GM18517 (cell line): ENCODE measurements around the gene POM121L2.
"Not testable (repeated sequence)": the region's sequence is repeated elsewhere in the genome, so short reads cannot be mapped to it uniquely, and the experiment has no call there.

Experiments
- ATAC-seq: cut with Tn5 transposase; IDR thresholded peaks from one replicate; pipeline ENCODE4 v1.9.1; 2021; ENCODE audit warnings: mild to moderate bottlenecking, moderate library complexity; ENCODE audit not compliant: unreplicated experiment

Gene POM121L2

DNA sequence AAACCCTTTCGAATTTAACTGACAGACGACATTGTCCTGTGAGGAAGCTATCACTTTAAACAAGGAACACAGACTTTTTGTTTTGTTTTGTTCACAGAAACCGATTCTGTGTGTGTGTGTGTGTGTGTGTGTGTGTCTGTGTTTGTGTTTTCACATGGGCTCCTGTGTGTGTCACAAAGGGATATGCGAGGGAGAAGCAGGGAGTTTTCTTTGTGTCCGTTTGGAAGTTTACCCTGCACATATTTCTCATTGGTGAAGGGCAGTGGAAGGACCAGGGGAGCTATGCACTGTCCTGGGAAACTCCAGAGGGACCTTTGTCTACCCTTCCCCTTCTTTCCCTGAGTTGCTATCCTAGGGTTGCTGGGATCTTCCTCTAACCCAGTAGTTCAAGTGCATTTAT is 17.7 kb downstream of the POM121L2 start:
- no peak for ATAC-seq

DNA sequence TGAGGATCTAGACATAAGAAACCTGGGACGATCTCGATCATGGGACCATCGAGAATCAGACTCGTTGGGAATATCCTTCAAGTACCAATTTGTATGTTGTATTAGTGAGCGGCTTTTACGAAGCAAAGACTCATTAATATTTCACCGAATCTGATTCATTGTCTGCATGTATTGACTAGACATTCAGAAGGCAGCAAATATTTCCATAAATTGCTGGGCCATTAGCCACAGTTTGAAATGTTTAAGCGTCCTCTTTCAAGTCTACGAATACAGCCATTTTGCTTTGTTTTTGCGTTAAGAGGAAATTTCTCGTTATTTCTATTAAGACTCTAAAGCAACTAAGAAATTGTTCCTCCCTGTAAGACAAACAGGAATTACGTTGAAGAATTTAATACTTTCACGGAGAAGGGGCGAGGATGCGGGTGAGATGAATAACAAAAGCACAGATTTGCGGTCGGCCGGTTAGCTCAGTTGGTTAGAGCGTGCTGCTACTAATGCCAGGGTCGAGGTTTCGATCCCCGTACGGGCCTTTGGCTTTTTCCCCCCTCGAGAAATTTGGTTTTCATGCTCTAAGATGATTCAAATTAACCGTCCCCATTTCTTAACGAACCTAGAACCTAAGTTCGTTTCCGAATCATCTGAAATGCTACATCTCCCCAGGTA is 18.5 kb downstream of the POM121L2 start:
- ATAC-seq = no peak

DNA sequence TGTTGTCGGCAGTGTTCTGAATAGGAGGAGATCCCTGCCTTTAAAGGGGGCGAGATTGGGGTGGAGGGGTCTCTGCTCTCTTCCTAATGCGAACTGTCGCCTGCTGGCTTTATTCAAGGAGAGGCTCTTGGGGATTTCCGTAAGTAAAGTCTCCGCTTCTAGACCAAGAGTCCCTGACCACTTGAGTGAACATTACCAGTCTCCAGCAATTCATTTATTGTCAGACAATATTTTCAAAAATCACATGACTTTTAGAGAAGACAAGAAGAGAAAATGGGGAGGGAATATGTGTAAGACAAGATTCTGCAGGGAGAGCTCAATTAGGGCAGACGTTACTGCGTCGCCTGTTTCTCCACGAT is 21.2 kb downstream of the POM121L2 start:
- ATAC-seq = no peak

DNA sequence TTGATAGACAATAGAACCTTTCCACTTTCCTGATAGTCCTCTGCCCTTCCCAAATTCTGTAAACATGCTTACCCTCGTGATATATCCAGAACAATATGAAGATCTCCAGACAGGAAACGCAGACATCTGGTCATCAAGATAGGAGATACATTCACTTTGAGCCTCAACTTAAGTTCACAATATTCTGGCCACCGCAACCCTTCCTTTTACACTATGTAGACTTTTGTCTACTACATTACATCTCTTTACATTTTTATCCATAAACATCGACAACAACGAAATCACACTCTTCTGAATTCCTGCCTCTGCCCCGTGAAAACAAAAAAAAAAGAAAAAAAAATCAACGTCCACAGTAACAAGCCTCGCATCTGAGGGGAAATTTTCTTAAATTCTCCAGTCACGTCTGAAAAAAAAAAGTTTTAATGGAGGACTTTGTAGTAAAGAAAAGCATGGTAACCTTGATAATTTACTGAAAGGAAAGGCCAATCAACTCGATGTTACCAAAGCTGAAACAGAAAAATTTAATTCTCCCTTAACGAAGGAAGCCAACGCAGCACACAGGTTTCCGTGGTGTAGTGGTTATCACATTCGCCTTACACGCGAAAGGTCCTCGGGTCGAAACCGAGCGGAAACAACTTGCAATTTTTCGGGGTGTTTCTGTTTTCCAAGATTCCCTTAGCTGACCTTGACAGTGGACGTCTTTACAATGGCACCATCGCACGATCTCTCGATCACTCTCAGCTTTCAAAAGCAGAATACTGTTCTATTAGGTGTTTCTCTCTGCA is 21.8 kb downstream of the POM121L2 start:
- no peak for ATAC-seq

- ATAC-seq = no peak
Measured at GRCh38 chr6:27288136-27289044, 23.7 kb downstream of the POM121L2 start.

DNA sequence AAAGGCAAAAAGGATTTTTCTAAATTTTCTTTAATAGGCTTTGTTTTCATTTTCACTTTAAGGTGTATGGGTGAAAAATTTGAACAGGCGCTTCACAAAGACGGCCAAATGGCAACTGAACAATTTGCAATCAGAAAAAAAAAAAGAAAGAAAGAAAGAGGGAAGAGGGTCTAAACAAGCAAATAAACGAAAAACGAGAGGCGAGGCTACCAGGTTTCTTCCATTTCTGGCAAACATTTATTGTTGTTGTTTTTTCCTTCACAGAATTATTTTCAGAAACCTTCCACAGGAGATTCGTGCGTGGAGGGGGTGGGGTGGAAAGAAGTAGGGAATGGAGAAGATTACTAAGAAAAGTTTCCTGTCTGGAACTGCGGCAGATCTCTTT is 24.3 kb downstream of the POM121L2 start:
- no peak for ATAC-seq

GRCh38 chr6:27286141-27286540 is 25.9 kb downstream of the POM121L2 start:
- no peak for ATAC-seq

- no peak for ATAC-seq
Measured at GRCh38 chr6:27283279-27283678, 28.8 kb downstream of the POM121L2 start.

DNA sequence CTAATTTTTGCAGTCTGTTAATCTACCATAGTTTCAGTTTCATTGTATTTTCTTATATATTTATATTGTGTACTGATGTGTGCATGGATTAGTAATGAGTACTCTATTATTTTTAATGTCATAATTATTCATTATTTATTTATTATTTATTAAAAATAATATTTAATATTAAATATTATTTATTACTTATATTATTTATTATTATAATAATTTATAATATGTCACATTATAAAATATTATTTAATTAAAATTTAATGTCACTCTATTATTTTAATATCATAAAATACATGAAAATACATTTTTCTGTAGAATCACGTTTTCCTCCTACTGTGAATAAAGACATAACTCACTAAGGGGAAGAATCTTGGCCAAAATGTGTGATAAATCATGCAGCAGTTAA is 30.5 kb downstream of the POM121L2 start:
- ATAC-seq = no peak

DNA sequence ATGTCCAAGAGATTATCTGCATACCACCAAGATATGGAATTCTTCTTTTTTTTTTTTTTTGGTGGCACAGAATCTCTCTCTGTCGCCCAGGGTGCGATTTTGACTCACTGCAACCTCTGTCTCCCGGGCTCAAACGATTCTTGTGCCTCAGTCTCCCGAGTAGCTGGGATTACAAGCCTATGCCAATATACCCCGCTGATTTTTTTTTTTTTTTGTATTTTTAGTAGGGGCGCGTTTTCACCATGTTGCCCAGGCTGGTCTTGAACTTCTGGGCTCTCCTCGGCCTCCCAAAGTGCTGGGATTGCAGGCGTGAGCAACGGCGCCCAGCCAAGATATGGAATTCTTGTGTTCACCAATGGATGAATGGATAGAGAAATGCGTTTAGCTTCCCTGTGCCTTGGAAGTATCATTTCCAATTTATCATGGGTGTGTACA is 31.0 kb downstream of the POM121L2 start:
- no peak for ATAC-seq

GRCh38 chr6:27280540-27281000 is 31.5 kb downstream of the POM121L2 start:
- ATAC-seq = no peak

- ATAC-seq = no peak
Measured at GRCh38 chr6:27280064-27280539, 32.0 kb downstream of the POM121L2 start.

GRCh38 chr6:27279513-27280063 is 32.5 kb downstream of the POM121L2 start:
- no peak for ATAC-seq

GRCh38 chr6:27275025-27275956 is 36.8 kb downstream of the POM121L2 start:
- ATAC-seq = no peak

DNA sequence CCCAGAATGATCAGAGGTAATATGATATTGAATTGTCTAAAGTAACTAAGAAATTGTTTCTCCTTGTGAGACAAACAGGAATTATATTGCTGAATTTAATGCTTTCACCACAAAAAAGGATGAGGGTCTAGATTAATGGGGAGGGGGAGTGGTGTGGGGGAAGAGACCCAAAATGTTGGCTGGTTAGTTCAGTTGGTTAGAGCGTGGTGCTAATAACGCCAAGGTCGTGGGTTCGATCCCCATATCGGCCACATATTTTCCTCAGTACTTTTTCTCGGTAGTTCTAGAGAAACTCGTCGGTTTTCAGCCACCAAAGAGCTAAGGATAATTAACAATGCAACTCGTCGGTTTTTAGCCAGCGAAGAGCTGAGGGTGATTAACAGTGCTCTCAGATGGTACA is 38.3 kb downstream of the POM121L2 start:
- no peak for ATAC-seq

GRCh38 chr6:27268803-27269202 is 43.3 kb downstream of the POM121L2 start:
- ATAC-seq = no peak

GRCh38 chr6:27267857-27268434 is 44.1 kb downstream of the POM121L2 start:
- ATAC-seq = no peak

DNA sequence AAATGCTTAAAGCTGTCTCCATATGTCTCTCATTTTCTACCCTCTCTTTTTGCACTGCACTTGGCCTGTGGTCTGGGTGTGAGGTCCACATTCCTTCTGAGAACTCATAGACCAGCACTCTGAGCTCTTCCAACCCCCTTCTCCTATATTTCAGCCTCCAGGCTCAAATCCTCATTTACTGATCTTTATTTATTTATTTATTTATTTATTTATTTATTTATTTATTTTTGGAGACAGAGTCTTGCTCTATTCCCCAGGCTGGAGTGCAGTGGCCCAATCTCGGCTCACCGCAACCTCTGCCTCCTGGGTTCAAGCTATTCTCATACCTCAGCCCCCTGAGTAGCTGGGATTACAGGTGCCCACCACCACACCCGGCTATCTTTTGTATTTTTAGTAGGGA is 45.1 kb downstream of the POM121L2 start:
- not testable (repeated sequence) for ATAC-seq

DNA sequence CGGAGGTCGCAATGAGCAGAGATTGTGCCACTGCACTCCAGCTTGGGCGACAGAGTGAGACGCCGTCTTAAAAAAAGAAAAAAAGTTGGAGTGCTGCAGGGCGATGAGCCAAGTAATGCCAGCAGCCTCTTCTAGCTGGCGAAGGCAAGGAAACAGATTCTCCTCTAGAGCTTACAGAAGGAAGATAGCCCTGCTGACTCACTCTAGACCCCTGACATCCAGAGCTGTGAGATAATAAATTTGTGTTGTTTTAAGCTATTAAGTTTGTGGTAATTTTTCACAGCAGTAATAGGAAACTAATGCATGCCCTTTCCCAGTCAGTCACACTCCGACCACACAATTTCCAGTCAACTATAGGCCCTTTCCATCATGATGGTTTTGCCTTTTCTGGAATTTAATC is 48.2 kb downstream of the POM121L2 start:
- ATAC-seq = no peak
